GM18867 (cell line): ENCODE data around the gene HOMER2.
A peak's percentile ranks its signal among the peaks of the same experiment; 100 is the strongest.

Experiments used
- ATAC-seq: cut with Tn5 transposase; IDR thresholded peaks from one replicate; pipeline ENCODE4 v1.9.1; 2021; ENCODE audit warnings: mild to moderate bottlenecking, moderate library complexity; ENCODE audit not compliant: unreplicated experiment

Gene HOMER2

GRCh38 chr15:82805994-82806406 is 146.5 kb downstream of the HOMER2 start, which contains the start of gene FSD2:
Gene FSD2 (minus strand): TSS chr15:82806069. CDS start chr15:82787390, 18,679 bp downstream.
- peak; percentile 48 for ATAC-seq

GRCh38 chr15:82804575-82804949 is 148.0 kb downstream of the HOMER2 start:
- no peak for ATAC-seq

- no peak for ATAC-seq
Measured at GRCh38 chr15:82803793-82804574, 148.5 kb downstream of the HOMER2 start.

DNA sequence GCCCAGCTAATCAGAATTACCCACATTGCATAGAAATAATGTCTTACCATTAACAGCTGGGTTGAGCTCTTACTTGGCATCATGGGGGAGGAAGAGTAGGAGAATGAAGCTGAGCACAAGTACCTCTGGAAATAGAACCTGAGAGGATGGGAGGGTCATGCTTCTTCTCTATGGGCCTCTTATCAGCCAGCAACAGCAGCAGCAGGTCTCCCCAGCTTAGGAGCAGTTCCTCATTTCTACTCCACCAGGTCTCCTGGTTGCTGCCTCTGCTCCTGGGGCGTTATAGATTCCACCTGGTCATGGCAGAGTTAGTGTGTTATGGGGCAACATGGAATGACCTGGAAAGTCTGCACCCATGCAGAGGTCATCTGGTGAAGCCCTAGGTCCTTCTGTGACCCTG is 150.0 kb downstream of the HOMER2 start:
- ATAC-seq: no peak

DNA sequence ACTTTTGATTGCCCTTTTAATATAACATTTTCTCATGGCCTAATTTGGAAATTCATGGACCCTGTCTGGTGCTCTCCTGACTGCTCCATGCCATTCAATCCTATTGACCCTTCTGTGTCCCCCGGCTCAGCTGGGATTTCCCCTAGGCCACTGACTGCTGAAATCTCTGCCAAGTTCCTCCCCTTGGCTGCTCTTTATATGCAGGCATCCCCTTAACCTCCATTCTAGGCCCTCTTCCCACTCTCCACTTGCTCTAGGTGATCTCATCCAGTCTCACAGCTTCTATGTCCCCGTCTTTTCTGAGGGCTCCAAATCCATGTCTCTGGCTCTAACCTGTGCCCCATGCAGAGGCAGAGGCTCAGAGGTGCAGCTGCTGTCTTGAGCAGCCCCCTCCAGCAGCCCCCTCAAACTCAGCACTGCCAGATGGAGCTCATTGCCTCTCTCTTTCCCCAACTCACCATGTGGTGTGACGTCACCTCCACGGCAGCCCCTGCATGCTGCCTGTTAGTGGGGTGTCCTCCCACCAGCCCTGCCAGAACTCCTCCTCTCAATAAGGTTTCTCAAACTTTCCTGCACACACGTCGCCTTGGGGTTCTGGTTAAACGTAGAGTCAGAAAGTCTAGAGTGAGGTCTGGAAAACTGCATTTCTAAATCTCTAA is 153.2 kb downstream of the HOMER2 start:
- ATAC-seq: no peak
